Natural killer cell (primary cell): Measurements from ENCODE around the gene MUC13. TPM values are rescaled to one million over a fixed set of nuclear protein-coding genes. Genes with fewer than 3 reads are reported as not detected.

ENCODE experiments used
- ATAC-seq, 3 donors: fragments of 150-1000 bp in 2 of 3; fragments of 200-7000 bp in 1 of 3; cut with Tn5 transposase; 1 replicate in 1 of 3; 2 replicates in 2 of 3; pipeline ENCODE4 v1.10.0; 2021; ENCODE audit warnings: mild to moderate bottlenecking in 2 of 3, moderate library complexity in 2 of 3
- DNase-seq, 2 donors: peaks; one replicate each; pipeline versions ENCODE4 v3.0.0 to v3.0.0-alpha.2; 2013 to 2021; ENCODE audit warnings: mixed read lengths in 1 of 2
- H3K27ac ChIP-seq: one replicate; pipeline ENCODE4 v1.5.1; 2013; ENCODE audit warnings: mild to moderate bottlenecking, low read length
- H3K27me3 ChIP-seq: one replicate; pipeline ENCODE4 v1.6.1; 2013; ENCODE audit warnings: low read length; ENCODE audit not compliant: control insufficient read depth, insufficient read depth
- H3K36me3 ChIP-seq: one replicate; pipeline ENCODE4 v1.6.1; 2013; ENCODE audit warnings: low read length; ENCODE audit not compliant: control insufficient read depth, insufficient read depth
- H3K4me1 ChIP-seq: one replicate; pipeline ENCODE4 v1.6.1; 2013; ENCODE audit warnings: low read length; ENCODE audit not compliant: control insufficient read depth, insufficient read depth
- H3K4me3 ChIP-seq: one replicate; pipeline ENCODE4 v1.5.1; 2013; ENCODE audit warnings: low read length
- H3K9me3 ChIP-seq: one replicate; pipeline ENCODE4 v1.6.1; 2013; ENCODE audit warnings: low read length; ENCODE audit not compliant: control insufficient read depth, insufficient read depth
- H3K27ac Mint-ChIP-seq, 2 donors: one replicate each; pipeline ENCODE4 v1.8.0; 2022; ENCODE audit warnings: mild to moderate bottlenecking in 2 of 2, mixed read lengths in 2 of 2, moderate library complexity in 1 of 2
- H3K27me3 Mint-ChIP-seq, 2 donors: one replicate each; pipeline ENCODE4 v1.8.0; 2022; ENCODE audit warnings: low read depth in 2 of 2, mixed read lengths in 2 of 2
- H3K36me3 Mint-ChIP-seq: one replicate; pipeline ENCODE4 v1.8.0; 2022; ENCODE audit warnings: mixed read lengths
- H3K4me1 Mint-ChIP-seq, 2 donors: one replicate each; pipeline ENCODE4 v1.8.0; 2022; ENCODE audit warnings: mixed read lengths in 2 of 2
- H3K4me3 Mint-ChIP-seq: one replicate; pipeline ENCODE4 v1.8.0; 2022; ENCODE audit warnings: mild to moderate bottlenecking, moderate library complexity, mixed read lengths
- H3K9me3 Mint-ChIP-seq, 2 donors: one replicate each; pipeline ENCODE4 v1.8.0; 2022; ENCODE audit warnings: mixed read lengths in 2 of 2
- WGBS: methylation state at CpG from one replicate; pipeline ENCODE4 v1.1.7; 2013; ENCODE audit warnings: missing lambda C conversion rate; ENCODE audit not compliant: insufficient coverage; 5-methylcytosine and 5-hydroxymethylcytosine counted together
- intact Hi-C: fragments of 100-400 bp; cut with micrococcal nuclease; formaldehyde crosslinking; loops from one replicate; pipeline ENCODE4 v1.14.2; 2022
- total RNA-seq, 4 donors: library from RNA; stranded (reverse); fragments of 120-200 nt in 1 of 4; gene quantifications; one replicate each; pipeline versions ENCODE4 v1.2.3 to v1.2.4, GENCODE V29; 2013 to 2022
- TF ChIP-seq, protein P1 (sequence below): fragments of 200-600 bp; IDR thresholded peaks from one replicate; pipeline ENCODE4 v1.8.0; 2022; ENCODE audit warnings: antibody characterized with exemption

The MUC13 gene
- total RNA-seq, 3 donors from 2014 or later (not counting 1 experiment from before 2014, with no cell fraction given), result 0.16 to 2.1 (median 0.63) TPM

- H3K27ac ChIP-seq, result no peak overlapping the region
- no peak overlapping the region for H3K4me3 Mint-ChIP-seq
- H3K9me3 Mint-ChIP-seq, result no peaks in the 10 kb centered on the region
- H3K36me3 Mint-ChIP-seq, result no peaks in the 10 kb centered on the region
- H3K27me3 Mint-ChIP-seq, result peaks cover 0 to 1% of the 10 kb centered on the region in 2 donors
- H3K4me1 Mint-ChIP-seq, result peaks cover 0 to under 1% of the 10 kb centered on the region in 2 donors
- H3K4me1 ChIP-seq, result no peaks in the 10 kb centered on the region
- H3K4me3 ChIP-seq, result no peak overlapping the region
- WGBS, result 100% methylated on average over 7 of the region's 7 CpGs
- H3K9me3 ChIP-seq, result no peaks in the 10 kb centered on the region
- TF ChIP-seq, protein P1, sequence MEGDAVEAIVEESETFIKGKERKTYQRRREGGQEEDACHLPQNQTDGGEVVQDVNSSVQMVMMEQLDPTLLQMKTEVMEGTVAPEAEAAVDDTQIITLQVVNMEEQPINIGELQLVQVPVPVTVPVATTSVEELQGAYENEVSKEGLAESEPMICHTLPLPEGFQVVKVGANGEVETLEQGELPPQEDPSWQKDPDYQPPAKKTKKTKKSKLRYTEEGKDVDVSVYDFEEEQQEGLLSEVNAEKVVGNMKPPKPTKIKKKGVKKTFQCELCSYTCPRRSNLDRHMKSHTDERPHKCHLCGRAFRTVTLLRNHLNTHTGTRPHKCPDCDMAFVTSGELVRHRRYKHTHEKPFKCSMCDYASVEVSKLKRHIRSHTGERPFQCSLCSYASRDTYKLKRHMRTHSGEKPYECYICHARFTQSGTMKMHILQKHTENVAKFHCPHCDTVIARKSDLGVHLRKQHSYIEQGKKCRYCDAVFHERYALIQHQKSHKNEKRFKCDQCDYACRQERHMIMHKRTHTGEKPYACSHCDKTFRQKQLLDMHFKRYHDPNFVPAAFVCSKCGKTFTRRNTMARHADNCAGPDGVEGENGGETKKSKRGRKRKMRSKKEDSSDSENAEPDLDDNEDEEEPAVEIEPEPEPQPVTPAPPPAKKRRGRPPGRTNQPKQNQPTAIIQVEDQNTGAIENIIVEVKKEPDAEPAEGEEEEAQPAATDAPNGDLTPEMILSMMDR, result no peak
- intact Hi-C loops, result no loop called here
- no peak overlapping the region for H3K27ac Mint-ChIP-seq
- H3K27me3 ChIP-seq, result no peaks in the 10 kb centered on the region
- DNase-seq (no peak), ATAC-seq (no peak)
- no peaks in the 10 kb centered on the region for H3K36me3 ChIP-seq
Observed at GRCh38 chr3:124895756-124896155, 38.8 kb downstream of the MUC13 start.

GRCh38 chr3:124893526-124893925 is 41.0 kb downstream of the MUC13 start:
- no peak for DNase-seq
- no peaks in the 10 kb centered on the region for H3K36me3 Mint-ChIP-seq
- no peaks in the 10 kb centered on the region for H3K9me3 Mint-ChIP-seq
- H3K36me3 ChIP-seq, result no peaks in the 10 kb centered on the region
- 89% methylated on average over 2 of the region's 2 CpGs for whole genome bisulfite sequencing
- H3K4me1 ChIP-seq, result no peaks in the 10 kb centered on the region
- no peak overlapping the region for H3K27ac ChIP-seq
- H3K4me3 Mint-ChIP-seq, result no peak overlapping the region
- ATAC-seq, result no peak
- intact Hi-C loops, result no loop called here
- H3K9me3 ChIP-seq, result no peaks in the 10 kb centered on the region
- TF ChIP-seq, protein P1, result no peak
- peaks cover 8 to 11% of the 10 kb centered on the region in 2 donors for H3K27me3 Mint-ChIP-seq
- no peak overlapping the region for H3K4me3 ChIP-seq
- H3K4me1 Mint-ChIP-seq, result no peaks in the 10 kb centered on the region
- peaks cover 4% of the 10 kb centered on the region for H3K27me3 ChIP-seq
- no peak overlapping the region for H3K27ac Mint-ChIP-seq

- Mint-ChIP-seq H3K4me1 (peaks cover 0 to 5% of the 10 kb centered on the region in 2 donors), H3K9me3 (no peaks in the 10 kb centered on the region), H3K27ac (no peak overlapping the region), H3K36me3 (no peaks in the 10 kb centered on the region), H3K27me3 (peaks cover 24 to 25% of the 10 kb centered on the region in 2 donors), H3K4me3 (no peak overlapping the region)
- no peak overlapping the region for H3K4me3 ChIP-seq
- ATAC-seq (no peak), DNase-seq (no peak)
- H3K4me1 ChIP-seq, result peaks cover 11% of the 10 kb centered on the region
- H3K36me3 ChIP-seq, result no peaks in the 10 kb centered on the region
- WGBS, result 72% methylated on average over 3 of the region's 5 CpGs
- TF ChIP-seq, protein P1, result no peak
- intact Hi-C loops, result no loop called here
- peaks cover 15% of the 10 kb centered on the region for H3K27me3 ChIP-seq
- no peak overlapping the region for H3K27ac ChIP-seq
- H3K9me3 ChIP-seq, result no peaks in the 10 kb centered on the region
Observed at GRCh38 chr3:124890573-124891190, 43.9 kb downstream of the MUC13 start.
